K562 (cell line): ENCODE measurements around the gene FAM83E. TPM values are rescaled to one million over a fixed set of nuclear protein-coding genes. Genes with fewer than 3 reads are reported as not detected.
A peak's percentile ranks its signal among the peaks of the same experiment; 100 is the strongest.

Experiments
- CEBPG ChIP-seq, 3 experiments: fragments of 200-800 bp in 1 of 3; sonication (Bioruptor generic) in 1 of 3; sonication (generic) in 1 of 3; formaldehyde crosslinking in 1 of 3; IDR thresholded peaks in 2 of 3; conservative IDR thresholded peaks in 1 of 3; 2 replicates each; pipeline versions ENCODE4 v1.6.1 to v1.8.0; 2016 to 2022; ENCODE audit warnings: missing compliant biosample characterization in 2 of 3, missing genetic modification characterization in 2 of 3, mild to moderate bottlenecking in 1 of 3, missing genetic modification reagents in 1 of 3
- CREB3 ChIP-seq: fragments of 450-650 bp; conservative IDR thresholded peaks from 2 replicates; pipeline ENCODE4 v1.6.1; 2016; ENCODE audit warnings: missing genetic modification characterization, low read depth, mild to moderate bottlenecking, missing compliant biosample characterization, moderate library complexity
- FOXA3 ChIP-seq, 2 experiments: fragments of 450-650 bp in 1 of 2; sonication (generic) in 1 of 2; formaldehyde crosslinking; IDR thresholded peaks in 1 of 2; conservative IDR thresholded peaks in 1 of 2; 2 replicates each; pipeline versions ENCODE4 v1.4.0 to v1.8.0; 2020 to 2022; ENCODE audit warnings: mild to moderate bottlenecking in 2 of 2, missing genetic modification reagents in 1 of 2
- HEY1 ChIP-seq: fragments of 250-450 bp; sonication (Bioruptor Pico); IDR thresholded peaks from 2 replicates; pipeline ENCODE4 v1.5.0; 2020; ENCODE audit warnings: mild to moderate bottlenecking, moderate library complexity, borderline replicate concordance
- HMG20A ChIP-seq: fragments of 450-650 bp; formaldehyde crosslinking; conservative IDR thresholded peaks from 2 replicates; pipeline ENCODE4 v1.4.0; 2020; ENCODE audit warnings: mild to moderate bottlenecking, mixed read lengths
- KDM5B ChIP-seq: fragments of 200-600 bp; sonication (generic); IDR thresholded peaks from 2 replicates; pipeline ENCODE4 v1.6.1; 2012; ENCODE audit warnings: low read depth, mild to moderate bottlenecking, moderate library complexity, low read length, control low read depth, inconsistent platforms; ENCODE audit not compliant: insufficient replicate concordance
- NFATC3 ChIP-seq: fragments of 450-650 bp; IDR thresholded peaks from 2 replicates; pipeline ENCODE4 v1.6.1; 2017; ENCODE audit warnings: mild to moderate bottlenecking
- NFYB ChIP-seq: IDR thresholded peaks from 2 replicates; pipeline ENCODE4 v1.6.1; 2011; ENCODE audit warnings: mild to moderate bottlenecking, moderate library complexity; ENCODE audit not compliant: insufficient read length; ENCODE audit errors: extremely low read depth
- RBM17 ChIP-seq: fragments of 200-400 bp; formaldehyde crosslinking; IDR thresholded peaks from 2 replicates; pipeline ENCODE4 v1.6.1; 2017; ENCODE audit warnings: low read depth, mild to moderate bottlenecking, low read length, borderline replicate concordance
- SUPT5H ChIP-seq: fragments of 450-650 bp; IDR thresholded peaks from 2 replicates; pipeline ENCODE4 v1.6.1; 2016
- UBTF ChIP-seq, 2 experiments: IDR thresholded peaks; 2 replicates each; pipeline ENCODE4 v1.6.1; 2012; ENCODE audit warnings: improper control_type of control experiment in 2 of 2, low read depth in 2 of 2, low read length in 2 of 2, borderline replicate concordance in 1 of 2
- ZBTB12 ChIP-seq: fragments of 250-450 bp; sonication (Bioruptor Pico); IDR thresholded peaks from 2 replicates; pipeline ENCODE4 v1.4.0; 2020
- ZNF121 ChIP-seq: sonication (generic); formaldehyde crosslinking; conservative IDR thresholded peaks from 2 replicates; pipeline ENCODE4 v1.8.0; 2022; ENCODE audit warnings: missing genetic modification reagents
- polyA plus RNA-seq, 8 experiments: library from polyadenylated mRNA; depleted of rRNA in 4 of 8; stranded (reverse) in 5 of 8; unstranded in 3 of 8; fragments of >200 nt; fragmentation: Nextera tagmentation in 2 of 8; fragmentation: Illumina TruSeq in 1 of 8; extraction: Ambion mirVana in 2 of 8; extraction: Trizol in 1 of 8; gene quantifications; 2 replicates each; pipeline versions ENCODE4 v1.2.1 to v1.2.3, GENCODE V29; 2011 to 2014; ENCODE audit warnings: inconsistent platforms in 1 of 8, missing spikeins in 1 of 8
- total RNA-seq, 7 experiments: library from RNA; depleted of rRNA in 6 of 7; stranded (reverse); fragments of >200 nt in 6 of 7; fragmentation: Illumina TruSeq in 2 of 7; extraction: Trizol in 2 of 7; gene quantifications; 2 replicates each; pipeline versions ENCODE4 v1.2.1 to v1.2.3, GENCODE V29; 2011 to 2021; ENCODE audit warnings: low replicate concordance in 1 of 7
- TF ChIP-seq, protein P1 (sequence below): fragments of 250-450 bp; sonication (Bioruptor Pico); IDR thresholded peaks from 2 replicates; pipeline ENCODE4 v1.8.0; 2021; ENCODE audit warnings: borderline replicate concordance, mild to moderate bottlenecking, moderate library complexity; ENCODE audit not compliant: poor library complexity, severe bottlenecking
- TF ChIP-seq, protein P2 (sequence below): fragments of 450-650 bp; IDR thresholded peaks from 2 replicates; pipeline ENCODE4 v1.6.1; 2016; ENCODE audit warnings: mild to moderate bottlenecking

The FAM83E gene
- total and polyA plus RNA-seq, 9 of the 15 experiments (the other 6 are each of a cell fraction or from before 2014, with no cell fraction given), result 0.15 to 0.87 (median 0.29) TPM; not detected in 4

GRCh38 chr19:48634036-48634342, 19.1 kb upstream of the FAM83E start (continued):
- TF ChIP-seq, protein P1, sequence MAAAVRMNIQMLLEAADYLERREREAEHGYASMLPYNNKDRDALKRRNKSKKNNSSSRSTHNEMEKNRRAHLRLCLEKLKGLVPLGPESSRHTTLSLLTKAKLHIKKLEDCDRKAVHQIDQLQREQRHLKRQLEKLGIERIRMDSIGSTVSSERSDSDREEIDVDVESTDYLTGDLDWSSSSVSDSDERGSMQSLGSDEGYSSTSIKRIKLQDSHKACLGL (CRISPR knock-in tag), result no peak
- no peak for TF ChIP-seq KDM5B
- TF ChIP-seq NFATC3, result no peak
- no peak for TF ChIP-seq HMG20A
- TF ChIP-seq CEBPG (CRISPR knock-in tag; IDR thresholded peaks at IDR 0.05), result no peak
- TF ChIP-seq CEBPG (tag; conservative IDR thresholded peaks at IDR 0.05 in 1 of 2, IDR thresholded peaks at IDR 0.05 in 1 of 2), result no peak
- TF ChIP-seq UBTF (IDR thresholded peaks at IDR 0.05; ENCODE audit: borderline replicate concordance in 1 of 2, low read depth in 2 of 2, low read length in 2 of 2), result no peak
- TF ChIP-seq ZBTB12 (CRISPR knock-in tag), result peak; percentile 25; the same call in 1 of the 2 replicates
- TF ChIP-seq NFYB, result no peak
- no peak for TF ChIP-seq HEY1
- TF ChIP-seq RBM17, result no peak
- 0 out of 2 replicates have a peak, but pooled peaks have one; percentile 23 for TF ChIP-seq CREB3 (tag)
- TF ChIP-seq ZNF121, result 0 out of 2 replicates have a peak, but pooled peaks have one; percentile 35
- no peak for TF ChIP-seq SUPT5H
- TF ChIP-seq FOXA3 (CRISPR knock-in tag; conservative IDR thresholded peaks at IDR 0.05 in 1 of 2, IDR thresholded peaks at IDR 0.05 in 1 of 2), result no peak
- TF ChIP-seq, protein P2, sequence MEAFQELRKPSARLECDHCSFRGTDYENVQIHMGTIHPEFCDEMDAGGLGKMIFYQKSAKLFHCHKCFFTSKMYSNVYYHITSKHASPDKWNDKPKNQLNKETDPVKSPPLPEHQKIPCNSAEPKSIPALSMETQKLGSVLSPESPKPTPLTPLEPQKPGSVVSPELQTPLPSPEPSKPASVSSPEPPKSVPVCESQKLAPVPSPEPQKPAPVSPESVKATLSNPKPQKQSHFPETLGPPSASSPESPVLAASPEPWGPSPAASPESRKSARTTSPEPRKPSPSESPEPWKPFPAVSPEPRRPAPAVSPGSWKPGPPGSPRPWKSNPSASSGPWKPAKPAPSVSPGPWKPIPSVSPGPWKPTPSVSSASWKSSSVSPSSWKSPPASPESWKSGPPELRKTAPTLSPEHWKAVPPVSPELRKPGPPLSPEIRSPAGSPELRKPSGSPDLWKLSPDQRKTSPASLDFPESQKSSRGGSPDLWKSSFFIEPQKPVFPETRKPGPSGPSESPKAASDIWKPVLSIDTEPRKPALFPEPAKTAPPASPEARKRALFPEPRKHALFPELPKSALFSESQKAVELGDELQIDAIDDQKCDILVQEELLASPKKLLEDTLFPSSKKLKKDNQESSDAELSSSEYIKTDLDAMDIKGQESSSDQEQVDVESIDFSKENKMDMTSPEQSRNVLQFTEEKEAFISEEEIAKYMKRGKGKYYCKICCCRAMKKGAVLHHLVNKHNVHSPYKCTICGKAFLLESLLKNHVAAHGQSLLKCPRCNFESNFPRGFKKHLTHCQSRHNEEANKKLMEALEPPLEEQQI, result no peak
